IMR-90 (cell line): ENCODE results near the gene CAAP1.

Experiments used
- BHLHE40 ChIP-seq: fragments of 150-350 bp; IDR thresholded peaks from 2 replicates; pipeline ENCODE4 v1.6.1; 2016; ENCODE audit warnings: mild to moderate bottlenecking, low read depth, low read length
- CEBPB ChIP-seq: IDR thresholded peaks from 2 replicates; pipeline ENCODE4 v1.6.1; 2012; ENCODE audit warnings: low read depth, low read length, improper control_type of control experiment
- FOS ChIP-seq: fragments of 150-350 bp; IDR thresholded peaks from 2 replicates; pipeline ENCODE4 v1.6.1; 2016; ENCODE audit warnings: low read depth, low read length
- MAZ ChIP-seq: IDR thresholded peaks from 2 replicates; pipeline ENCODE4 v1.6.1; 2012; ENCODE audit warnings: low read depth, mild to moderate bottlenecking, low read length, improper control_type of control experiment, moderate library complexity, borderline replicate concordance
- RFX5 ChIP-seq: IDR thresholded peaks from 2 replicates; pipeline ENCODE4 v1.8.0; 2012; ENCODE audit warnings: low read depth, mild to moderate bottlenecking, low read length, moderate library complexity
- SMC3 ChIP-seq: fragments of 150-350 bp; IDR thresholded peaks from 2 replicates; pipeline ENCODE4 v1.6.1; 2016; ENCODE audit warnings: low read depth, mild to moderate bottlenecking, antibody characterized with exemption, low read length, moderate library complexity
- TF ChIP-seq, protein P1 (sequence below): conservative IDR thresholded peaks from 2 replicates; pipeline ENCODE4 v1.5.1; 2012; ENCODE audit warnings: mild to moderate bottlenecking, low read depth, low read length, improper control_type of control experiment

DNA sequence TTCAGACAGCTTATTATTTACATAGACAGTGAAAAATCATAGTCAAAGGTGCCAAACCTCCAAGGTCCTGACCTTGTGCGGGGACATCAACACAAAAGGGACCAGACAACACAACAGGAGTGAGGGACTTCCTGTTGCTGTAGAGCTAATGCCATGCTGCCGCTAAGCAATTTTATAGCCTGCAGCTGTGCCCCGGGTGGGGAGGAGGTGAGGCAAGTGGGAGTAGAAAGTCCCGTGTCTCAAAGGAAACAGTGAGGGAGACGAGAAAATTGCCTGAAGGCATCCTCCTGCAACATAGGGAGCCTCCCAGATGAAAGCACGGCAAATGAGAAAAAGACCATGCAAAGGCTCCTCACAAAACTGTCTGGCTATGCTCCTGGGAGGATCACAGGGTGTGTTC lies 58.8 kb downstream of the CAAP1 start:
- TF ChIP-seq, protein P1, sequence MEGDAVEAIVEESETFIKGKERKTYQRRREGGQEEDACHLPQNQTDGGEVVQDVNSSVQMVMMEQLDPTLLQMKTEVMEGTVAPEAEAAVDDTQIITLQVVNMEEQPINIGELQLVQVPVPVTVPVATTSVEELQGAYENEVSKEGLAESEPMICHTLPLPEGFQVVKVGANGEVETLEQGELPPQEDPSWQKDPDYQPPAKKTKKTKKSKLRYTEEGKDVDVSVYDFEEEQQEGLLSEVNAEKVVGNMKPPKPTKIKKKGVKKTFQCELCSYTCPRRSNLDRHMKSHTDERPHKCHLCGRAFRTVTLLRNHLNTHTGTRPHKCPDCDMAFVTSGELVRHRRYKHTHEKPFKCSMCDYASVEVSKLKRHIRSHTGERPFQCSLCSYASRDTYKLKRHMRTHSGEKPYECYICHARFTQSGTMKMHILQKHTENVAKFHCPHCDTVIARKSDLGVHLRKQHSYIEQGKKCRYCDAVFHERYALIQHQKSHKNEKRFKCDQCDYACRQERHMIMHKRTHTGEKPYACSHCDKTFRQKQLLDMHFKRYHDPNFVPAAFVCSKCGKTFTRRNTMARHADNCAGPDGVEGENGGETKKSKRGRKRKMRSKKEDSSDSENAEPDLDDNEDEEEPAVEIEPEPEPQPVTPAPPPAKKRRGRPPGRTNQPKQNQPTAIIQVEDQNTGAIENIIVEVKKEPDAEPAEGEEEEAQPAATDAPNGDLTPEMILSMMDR, result no peak
- TF ChIP-seq CEBPB (no peak), FOS (no peak), RFX5 (no peak), BHLHE40 (no peak), MAZ (no peak), SMC3 (no peak)
